Loucy (cell line): ENCODE data around the gene ZC3H10.

Experiments
- H2AFZ ChIP-seq: fragments of 200-600 bp; sonication (generic); 2 replicates; pipeline ENCODE4 v1.6.0; 2016; ENCODE audit warnings: antibody characterized with exemption, mild to moderate bottlenecking, low read length, moderate library complexity
- H3F3A ChIP-seq: fragments of 200-600 bp; 2 replicates; pipeline ENCODE4 v1.6.0; 2016; ENCODE audit warnings: antibody characterized with exemption, low read depth, mild to moderate bottlenecking
- H3K27me3 ChIP-seq: fragments of 200-600 bp; sonication (generic); 2 replicates; pipeline ENCODE4 v1.6.1; 2014; ENCODE audit warnings: low read length, mild to moderate bottlenecking; ENCODE audit not compliant: insufficient read depth, poor library complexity, severe bottlenecking
- H3K36me3 ChIP-seq: fragments of 200-600 bp; sonication (generic); 2 replicates; pipeline ENCODE4 v1.6.1; 2016; ENCODE audit warnings: low read length; ENCODE audit not compliant: insufficient read depth
- H3K4me1 ChIP-seq: fragments of 200-600 bp; sonication (generic); 2 replicates; pipeline ENCODE4 v1.5.1; 2014; ENCODE audit warnings: low read length, mild to moderate bottlenecking; ENCODE audit not compliant: insufficient read depth, poor library complexity, severe bottlenecking
- H3K4me2 ChIP-seq: fragments of 200-600 bp; sonication (generic); 2 replicates; pipeline ENCODE4 v1.6.0; 2014; ENCODE audit warnings: antibody characterized with exemption, low read length, low read depth, mild to moderate bottlenecking; ENCODE audit not compliant: poor library complexity, severe bottlenecking
- H3K4me3 ChIP-seq: fragments of 200-600 bp; sonication (generic); 2 replicates; pipeline ENCODE4 v1.5.1; 2014; ENCODE audit warnings: low read length, mild to moderate bottlenecking, mixed read lengths; ENCODE audit not compliant: poor library complexity, severe bottlenecking
- H3K79me2 ChIP-seq: fragments of 200-600 bp; sonication (generic); 2 replicates; pipeline ENCODE4 v1.6.1; 2014; ENCODE audit warnings: low read length; ENCODE audit not compliant: insufficient read depth
- H3K9ac ChIP-seq: fragments of 200-600 bp; sonication (generic); 2 replicates; pipeline ENCODE4 v1.6.0; 2014; ENCODE audit warnings: mild to moderate bottlenecking, low read depth, low read length, moderate library complexity; ENCODE audit not compliant: poor library complexity, severe bottlenecking
- H3K9me2 ChIP-seq: fragments of 200-600 bp; sonication (generic); replicated peaks from 2 replicates; pipeline ENCODE4 v1.6.1; 2016; ENCODE audit warnings: low read depth, low read length, mixed read lengths
- H3K9me3 ChIP-seq: fragments of 200-600 bp; sonication (generic); 2 replicates; pipeline ENCODE4 v1.6.1; 2014; ENCODE audit warnings: mild to moderate bottlenecking, antibody characterized with exemption, low read length, low read depth; ENCODE audit not compliant: insufficient read depth
- H4K20me1 ChIP-seq: fragments of 200-600 bp; sonication (generic); 2 replicates; pipeline ENCODE4 v1.6.0; 2014; ENCODE audit warnings: antibody characterized with exemption, low read length, mild to moderate bottlenecking; ENCODE audit not compliant: insufficient read depth, poor library complexity, severe bottlenecking
- CTCF ChIP-seq: fragments of 200-600 bp; sonication (generic); conservative IDR thresholded peaks from 2 replicates; pipeline ENCODE4 v1.5.1; 2014; ENCODE audit warnings: mild to moderate bottlenecking, antibody characterized with exemption, low read length
- EZH2phosphoT487 ChIP-seq: fragments of 200-600 bp; IDR thresholded peaks from 2 replicates; pipeline ENCODE4 v1.6.1; 2018; ENCODE audit warnings: antibody characterized with exemption, mild to moderate bottlenecking, moderate library complexity, borderline replicate concordance

The ZC3H10 gene

GRCh38 chr12:56165369-56165768 is 47.3 kb downstream of the ZC3H10 start:
- peaks cover 24% of the 10 kb centered on the region for H4K20me1 ChIP-seq
- H3K9me3 ChIP-seq: no peaks in the 10 kb centered on the region
- no peak overlapping the region for H3K4me2 ChIP-seq
- no peaks in the 10 kb centered on the region for H3F3A ChIP-seq
- H3K27me3 ChIP-seq: no peaks in the 10 kb centered on the region
- H3K4me1 ChIP-seq: peaks cover 9% of the 10 kb centered on the region
- no peak for TF ChIP-seq EZH2phosphoT487
- TF ChIP-seq CTCF: no peak
- no peak overlapping the region for H3K9ac ChIP-seq
- peaks cover 18% of the 10 kb centered on the region; the same call in 1 of the 2 replicates for H3K79me2 ChIP-seq
- no peak overlapping the region for H2AFZ ChIP-seq
- H3K9me2 ChIP-seq: no peaks in the 10 kb centered on the region
- peaks cover 86% of the 10 kb centered on the region; the same call in 1 of the 2 replicates for H3K36me3 ChIP-seq
- no peak overlapping the region for H3K4me3 ChIP-seq

GRCh38 chr12:56169229-56169759 is 51.2 kb downstream of the ZC3H10 start:
- H3F3A ChIP-seq: no peaks in the 10 kb centered on the region
- H3K4me3 ChIP-seq: no peak overlapping the region
- H3K9me2 ChIP-seq: no peaks in the 10 kb centered on the region
- H3K9me3 ChIP-seq: no peaks in the 10 kb centered on the region
- TF ChIP-seq EZH2phosphoT487: no peak
- no peak for TF ChIP-seq CTCF
- peaks cover 83% of the 10 kb centered on the region; the same call in 1 of the 2 replicates for H3K36me3 ChIP-seq
- no peak overlapping the region for H2AFZ ChIP-seq
- H3K79me2 ChIP-seq: no peaks in the 10 kb centered on the region
- no peaks in the 10 kb centered on the region for H4K20me1 ChIP-seq
- H3K4me2 ChIP-seq: no peak overlapping the region
- H3K9ac ChIP-seq: no peak overlapping the region
- no peaks in the 10 kb centered on the region for H3K27me3 ChIP-seq
- H3K4me1 ChIP-seq: no peaks in the 10 kb centered on the region

GRCh38 chr12:56172839-56173238 is 54.8 kb downstream of the ZC3H10 start:
- no peak overlapping the region for H3K4me2 ChIP-seq
- H2AFZ ChIP-seq: no peak overlapping the region
- TF ChIP-seq EZH2phosphoT487 (no peak), CTCF (no peak)
- H3K36me3 ChIP-seq: peaks cover 79% of the 10 kb centered on the region; the same call in 1 of the 2 replicates
- H3K9me2 ChIP-seq: no peaks in the 10 kb centered on the region
- no peaks in the 10 kb centered on the region for H3F3A ChIP-seq
- H3K27me3 ChIP-seq: no peaks in the 10 kb centered on the region
- H3K9ac ChIP-seq: no peak overlapping the region
- H3K9me3 ChIP-seq: no peaks in the 10 kb centered on the region
- H3K4me3 ChIP-seq: no peak overlapping the region
- no peaks in the 10 kb centered on the region for H3K79me2 ChIP-seq
- no peaks in the 10 kb centered on the region for H3K4me1 ChIP-seq
- no peaks in the 10 kb centered on the region for H4K20me1 ChIP-seq
